K562 (cell line): ENCODE measurements around the gene RANBP3. TPM values are rescaled to one million over a fixed set of nuclear protein-coding genes. Genes with fewer than 3 reads are reported as not detected.

Experiments used
- ATAC-seq: fragments of 200-7000 bp; cut with Tn5 transposase; 3 replicates; pipeline ENCODE4 v1.9.1; 2020; ENCODE audit warnings: moderate library complexity
- BruUV-seq: library from RNA; stranded (reverse); fragments of 400-500 nt; replicated peaks from 2 replicates; lab custom pipeline; 2021; lab: Mats Ljungman, UMichigan
- CTCF ChIA-PET: fragments of 300-600 bp; formaldehyde crosslinking; extraction: SDS; loops from one replicate; lab custom pipeline; 2021; ENCODE audit warnings: low intra/inter-chr PET ratio; lab: Yijun Ruan, JAX
- POLR2A ChIA-PET: fragments of 300-600, 350-650 bp; sonication (Branson Sonifier 250); formaldehyde crosslinking; extraction: SDS; loops from one replicate; lab custom pipeline; 2021; ENCODE audit warnings: antibody characterized with exemption, inconsistent platforms; lab: Yijun Ruan, JAX
- DNase-seq, 4 experiments: peaks; one replicate each; pipeline versions ENCODE4 v3.0.0 to v3.0.0-alpha.2; 2011 to 2018; ENCODE audit warnings: low spot score in 3 of 4, mixed read lengths in 3 of 4; ENCODE audit errors: extremely low read depth in 1 of 4
- FAIRE-seq: peaks from 2 replicates; lab custom pipeline; 2011; peaks lifted over from hg19 to GRCh38; lab: Jason Lieb, UNC
- H2AFZ ChIP-seq: 2 replicates; pipeline ENCODE4 v1.6.0; 2011; ENCODE audit warnings: low read depth, low read length, control low read depth, inconsistent platforms
- H3K27ac ChIP-seq: fragments of 200-600 bp; 3 replicates; pipeline ENCODE4 v1.8.0; 2011; ENCODE audit warnings: low read depth, mild to moderate bottlenecking, control low read depth, inconsistent platforms, low read length, moderate library complexity, mixed read lengths; ENCODE audit errors: extremely low read depth
- H3K27me3 ChIP-seq, 2 experiments: fragments of 300-600 bp in 1 of 2; 2 replicates in 1 of 2; 3 replicates in 1 of 2; pipeline versions ENCODE4 v1.6.0 to v1.8.0; 2011; ENCODE audit warnings: inconsistent platforms in 2 of 2, low read length in 2 of 2, mild to moderate bottlenecking in 1 of 2, mixed read lengths in 1 of 2, moderate library complexity in 1 of 2; ENCODE audit not compliant: control insufficient read depth in 2 of 2, insufficient read depth in 2 of 2
- H3K36me3 ChIP-seq: fragments of 300-600 bp; 3 replicates; pipeline ENCODE4 v1.8.0; 2011; ENCODE audit warnings: mild to moderate bottlenecking, low read length, inconsistent platforms; ENCODE audit not compliant: control insufficient read depth, insufficient read depth
- H3K4me1 ChIP-seq, 2 experiments: fragments of 200-600 bp in 1 of 2; replicated peaks in 1 of 2; 2 replicates in 1 of 2; 3 replicates in 1 of 2; pipeline versions ENCODE4 v1.5.1 to v1.8.0; 2011; ENCODE audit warnings: inconsistent platforms in 2 of 2, low read length in 2 of 2, mild to moderate bottlenecking in 1 of 2, mixed read lengths in 1 of 2, moderate library complexity in 1 of 2; ENCODE audit not compliant: control insufficient read depth in 2 of 2, insufficient read depth in 2 of 2
- H3K4me2 ChIP-seq: 2 replicates; pipeline ENCODE4 v1.6.1; 2011; ENCODE audit warnings: low read length, control low read depth, inconsistent platforms, mixed read lengths; ENCODE audit not compliant: insufficient read depth
- H3K4me3 ChIP-seq: fragments of 200-600 bp; sonication (generic), shearing (Covaris generic); 2 replicates; pipeline ENCODE4 v1.5.1; 2016; ENCODE audit warnings: control low read depth, inconsistent platforms
- H3K79me2 ChIP-seq: fragments of 200-600 bp; 3 replicates; pipeline ENCODE4 v1.8.0; 2011; ENCODE audit warnings: low read length, inconsistent platforms; ENCODE audit not compliant: control insufficient read depth, insufficient read depth
- H3K9ac ChIP-seq, 2 experiments: 2 replicates each; pipeline versions ENCODE4 v1.6.0 to v1.6.1; 2011; ENCODE audit warnings: low read depth in 2 of 2, low read length in 2 of 2, control low read depth in 1 of 2, inconsistent platforms in 1 of 2, mild to moderate bottlenecking in 1 of 2, mixed read lengths in 1 of 2; ENCODE audit not compliant: insufficient read depth in 1 of 2
- H3K9me1 ChIP-seq: one replicate; pipeline ENCODE4 v1.6.0; 2011; ENCODE audit warnings: inconsistent platforms, mild to moderate bottlenecking, low read length, moderate library complexity; ENCODE audit not compliant: control insufficient read depth, insufficient read depth
- H3K9me3 ChIP-seq: replicated peaks from 2 replicates; pipeline ENCODE4 v1.5.1; 2011; ENCODE audit warnings: low read depth, low read length, inconsistent platforms; ENCODE audit not compliant: control insufficient read depth, insufficient read depth
- H4K20me1 ChIP-seq: replicated peaks from 2 replicates; pipeline ENCODE4 v1.6.1; 2011; ENCODE audit warnings: low read length, inconsistent platforms, mixed read lengths; ENCODE audit not compliant: control insufficient read depth, insufficient read depth
- BCLAF1 ChIP-seq, 2 experiments: fragments of 450-650 bp in 1 of 2; IDR thresholded peaks; 2 replicates each; pipeline ENCODE4 v1.6.1; 2011 to 2017; ENCODE audit warnings: low read depth in 2 of 2, antibody characterized with exemption in 1 of 2, borderline replicate concordance in 1 of 2, low read length in 1 of 2, mild to moderate bottlenecking in 1 of 2, mixed read lengths in 1 of 2; ENCODE audit not compliant: control insufficient read depth in 1 of 2
- RFX1 ChIP-seq: fragments of 450-650 bp; IDR thresholded peaks from 2 replicates; pipeline ENCODE4 v1.6.1; 2016; ENCODE audit warnings: mild to moderate bottlenecking, moderate library complexity
- TSC22D4 ChIP-seq: fragments of 450-650 bp; IDR thresholded peaks from 2 replicates; pipeline ENCODE4 v1.6.1; 2016; ENCODE audit warnings: missing genetic modification characterization, missing biosample characterization, control low read depth
- ZFP30 ChIP-seq: fragments of 250-450 bp; sonication (Bioruptor Pico); IDR thresholded peaks from 2 replicates; pipeline ENCODE4 v1.8.0; 2022; ENCODE audit warnings: moderate library complexity, mild to moderate bottlenecking, inconsistent platforms, borderline replicate concordance
- ZMIZ1 ChIP-seq, 2 experiments: fragments of 150-350 bp in 1 of 2; IDR thresholded peaks; 2 replicates each; pipeline ENCODE4 v1.6.1; 2012 to 2016; ENCODE audit warnings: low read depth in 2 of 2, low read length in 2 of 2, mild to moderate bottlenecking in 1 of 2, moderate library complexity in 1 of 2
- ZNF253 ChIP-seq: fragments of 250-450 bp; sonication (Bioruptor Pico); conservative IDR thresholded peaks from 2 replicates; pipeline ENCODE4 v1.6.1; 2021; ENCODE audit warnings: mild to moderate bottlenecking
- WGBS: fragments of 100-300 bp; shearing (Covaris generic); methylation state at CpG from one replicate; pipeline ENCODE4 v1.1.6; 2016; ENCODE audit warnings: low coverage, mixed read lengths; ENCODE audit not compliant: insufficient coverage; ENCODE audit errors: missing lambda C conversion rate; 5-methylcytosine and 5-hydroxymethylcytosine counted together
- in situ Hi-C: fragments of 300-500 bp; cut with MboI; formaldehyde crosslinking; loops from 4 replicates; pipeline ENCODE4 v1.15.0; 2018; ENCODE audit warnings: inconsistent platforms, mixed read lengths
- intact Hi-C: fragments of 100-400 bp; cut with micrococcal nuclease; formaldehyde crosslinking; loops from 2 replicates; pipeline ENCODE4 v1.14.2; 2022
- polyA plus RNA-seq, 8 experiments: library from polyadenylated mRNA; depleted of rRNA in 4 of 8; stranded (reverse) in 5 of 8; unstranded in 3 of 8; fragments of >200 nt; fragmentation: Nextera tagmentation in 2 of 8; fragmentation: Illumina TruSeq in 1 of 8; extraction: Ambion mirVana in 2 of 8; extraction: Trizol in 1 of 8; gene quantifications; 2 replicates each; pipeline versions ENCODE4 v1.2.1 to v1.2.3, GENCODE V29; 2011 to 2014; ENCODE audit warnings: inconsistent platforms in 1 of 8, missing spikeins in 1 of 8
- total RNA-seq, 7 experiments: library from RNA; depleted of rRNA in 6 of 7; stranded (reverse); fragments of >200 nt in 6 of 7; fragmentation: Illumina TruSeq in 2 of 7; extraction: Trizol in 2 of 7; gene quantifications; 2 replicates each; pipeline versions ENCODE4 v1.2.1 to v1.2.3, GENCODE V29; 2011 to 2021; ENCODE audit warnings: low replicate concordance in 1 of 7
- TF ChIP-seq, protein P1 (sequence below): sonication (generic); formaldehyde crosslinking; IDR thresholded peaks from 2 replicates; pipeline ENCODE4 v1.8.1; 2023; ENCODE audit warnings: mild to moderate bottlenecking, missing genetic modification reagents

The RANBP3 gene
- total and polyA plus RNA-seq, 9 of the 15 experiments (the other 6 are each of a cell fraction or from before 2014, with no cell fraction given) = 0.90 to 95.1 (median 63.2) TPM

DNA sequence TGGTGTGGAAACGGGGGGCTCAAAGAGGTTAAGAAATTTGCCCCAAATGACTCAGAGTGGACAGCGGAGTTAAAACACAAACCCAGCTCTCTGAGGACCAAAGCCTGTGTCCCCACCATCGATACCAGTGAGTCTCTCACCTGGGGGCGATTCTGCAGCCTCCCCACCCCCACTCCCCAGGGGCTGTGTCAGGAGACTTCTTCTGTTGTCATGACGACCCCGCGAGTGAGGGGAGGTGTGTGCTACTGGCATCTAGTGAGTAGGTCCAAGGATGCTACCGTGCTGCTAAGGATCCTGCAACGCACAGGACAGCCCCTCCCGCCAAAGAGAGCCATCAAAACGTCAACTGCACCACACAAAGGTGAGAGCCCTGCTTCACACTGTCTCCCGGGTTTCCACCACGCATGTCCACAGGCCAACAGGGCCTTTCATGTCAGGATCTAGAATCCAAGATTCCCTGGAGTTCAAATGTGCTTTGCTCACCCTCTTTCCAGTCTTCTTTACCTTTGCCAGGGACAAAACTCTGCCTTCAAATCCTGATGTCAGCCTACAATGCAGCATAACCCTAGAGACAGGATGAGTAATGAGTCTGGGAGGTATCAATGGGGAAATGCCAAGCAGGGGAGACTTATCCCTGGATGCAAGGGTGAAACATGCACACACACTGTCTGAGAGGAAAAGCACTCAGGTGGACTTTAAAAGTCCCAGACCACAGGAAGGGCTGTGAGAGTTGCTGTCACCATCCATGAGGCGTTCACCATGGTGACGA is 3.9 kb downstream of the RANBP3 start:
- TF ChIP-seq ZFP30 (CRISPR knock-in tag) (no peak), ZMIZ1 (IDR thresholded peaks at IDR 0.05; ENCODE audit: low read depth in 2 of 2, low read length in 2 of 2) (no peak), TSC22D4 (tag) (no peak), RFX1 (peak; percentile 81), ZNF253 (no peak), BCLAF1 (IDR thresholded peaks at IDR 0.05; ENCODE audit: borderline replicate concordance in 1 of 2, control insufficient read depth in 1 of 2, low read depth in 2 of 2, low read length in 1 of 2) (no peak)
- TF ChIP-seq, protein P1, sequence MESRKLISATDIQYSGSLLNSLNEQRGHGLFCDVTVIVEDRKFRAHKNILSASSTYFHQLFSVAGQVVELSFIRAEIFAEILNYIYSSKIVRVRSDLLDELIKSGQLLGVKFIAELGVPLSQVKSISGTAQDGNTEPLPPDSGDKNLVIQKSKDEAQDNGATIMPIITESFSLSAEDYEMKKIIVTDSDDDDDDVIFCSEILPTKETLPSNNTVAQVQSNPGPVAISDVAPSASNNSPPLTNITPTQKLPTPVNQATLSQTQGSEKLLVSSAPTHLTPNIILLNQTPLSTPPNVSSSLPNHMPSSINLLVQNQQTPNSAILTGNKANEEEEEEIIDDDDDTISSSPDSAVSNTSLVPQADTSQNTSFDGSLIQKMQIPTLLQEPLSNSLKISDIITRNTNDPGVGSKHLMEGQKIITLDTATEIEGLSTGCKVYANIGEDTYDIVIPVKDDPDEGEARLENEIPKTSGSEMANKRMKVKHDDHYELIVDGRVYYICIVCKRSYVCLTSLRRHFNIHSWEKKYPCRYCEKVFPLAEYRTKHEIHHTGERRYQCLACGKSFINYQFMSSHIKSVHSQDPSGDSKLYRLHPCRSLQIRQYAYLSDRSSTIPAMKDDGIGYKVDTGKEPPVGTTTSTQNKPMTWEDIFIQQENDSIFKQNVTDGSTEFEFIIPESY (CRISPR knock-in tag) = 0 out of 2 replicates have a peak, but pooled peaks have one; percentile 32
- Histone ChIP-seq H4K20me1 (peaks cover 24% of the 10 kb centered on the region), H3K9ac (0 out of 4 replicates have a peak overlapping the region, but pooled peaks of 1 of the 2 experiments have one; percentile 39), H3K79me2 (peaks cover 98% of the 10 kb centered on the region), H3K9me1 (peaks cover 7% of the 10 kb centered on the region), H3K4me3 (no peak overlapping the region), H3K9me3 (no peaks in the 10 kb centered on the region), H3K27ac (no peak overlapping the region), H3K4me1 (peaks cover 19 to 37% of the 10 kb centered on the region in 2 experiments; a peak in 4 of 5 replicates), H3K4me2 (no peak overlapping the region), H3K36me3 (peaks cover 65% of the 10 kb centered on the region), H3K27me3 (no peaks in the 10 kb centered on the region; a peak in 1 of 5 replicates), H2AFZ (no peak overlapping the region)
- CTCF ChIA-PET = no interaction called here
- POLR2A ChIA-PET = no interaction called here
- BruUV-seq = no TSS peak
- 91% methylated on average over 14 of the region's 15 CpGs for WGBS
- in situ Hi-C loops = no loop called here
- intact Hi-C loops = no loop called here
- ATAC-seq = no peak
- no peak for FAIRE-seq
- DNase-seq = no peak
